ENCODE results near the gene PSAT1. TPM values are rescaled to one million over a fixed set of nuclear protein-coding genes. Genes with fewer than 3 reads are reported as not detected.

PSAT1 gene
- total and polyA plus RNA-seq, 9 donors, result 0.83 to 153 (median 7.1) TPM

GRCh38 chr9:78307360-78307759, 10.4 kb downstream of the PSAT1 start:
- Histone ChIP-seq H3K4me1 (ENCODE audit: insufficient read depth) (no peaks in the 10 kb centered on the region), H3K27me3 (no peaks in the 10 kb centered on the region), H3K36me3 (no peaks in the 10 kb centered on the region), H3K4me3 (no peak overlapping the region), H3K9me3 (no peaks in the 10 kb centered on the region), H3K27ac (no peak overlapping the region)
- 82 to 95% (median 89%) methylated on average over 2 of the region's 2 CpGs for WGBS, 3 donors
- TF ChIP-seq CTCF (IDR thresholded peaks at IDR 0.05) (no peak), EP300 (IDR thresholded peaks at IDR 0.05) (no peak), POLR2A (IDR thresholded peaks at IDR 0.05) (no peak)
- intact Hi-C loops (cut with DNase I), result no loop called here
- no peak for DNase-seq

GRCh38 chr9:78309066-78309465, 12.1 kb downstream of the PSAT1 start:
- Histone ChIP-seq H3K4me3 (no peak overlapping the region), H3K27me3 (no peaks in the 10 kb centered on the region), H3K4me1 (ENCODE audit: insufficient read depth) (no peaks in the 10 kb centered on the region), H3K9me3 (no peaks in the 10 kb centered on the region), H3K36me3 (no peaks in the 10 kb centered on the region), H3K27ac (no peak overlapping the region)
- intact Hi-C loops (cut with DNase I), result no loop called here
- TF ChIP-seq POLR2A (IDR thresholded peaks at IDR 0.05) (no peak), EP300 (IDR thresholded peaks at IDR 0.05) (no peak), CTCF (IDR thresholded peaks at IDR 0.05) (no peak)
- no peak for DNase-seq
- WGBS, 3 donors, result 82 to 91% (median 87%) methylated on average over 6 of the region's 6 CpGs

GRCh38 chr9:78311075-78311474, 14.2 kb downstream of the PSAT1 start:
- Histone ChIP-seq H3K4me1 (ENCODE audit: insufficient read depth) (no peaks in the 10 kb centered on the region), H3K27me3 (no peaks in the 10 kb centered on the region), H3K9me3 (no peaks in the 10 kb centered on the region), H3K4me3 (no peak overlapping the region), H3K36me3 (no peaks in the 10 kb centered on the region), H3K27ac (no peak overlapping the region)
- intact Hi-C loops (cut with DNase I), result no loop called here
- WGBS, 3 donors, result 96 to 99% (median 98%) methylated on average over 5 of the region's 5 CpGs
- no peak for DNase-seq
- TF ChIP-seq CTCF (IDR thresholded peaks at IDR 0.05), result no peak
- TF ChIP-seq POLR2A (IDR thresholded peaks at IDR 0.05), result no peak
- no peak for TF ChIP-seq EP300 (IDR thresholded peaks at IDR 0.05)

- TF ChIP-seq POLR2A (IDR thresholded peaks at IDR 0.05), result no peak
- TF ChIP-seq CTCF (IDR thresholded peaks at IDR 0.05), result no peak
- TF ChIP-seq EP300 (IDR thresholded peaks at IDR 0.05), result no peak
- intact Hi-C loops (cut with DNase I), result no loop called here
- no peaks in the 10 kb centered on the region for H3K27me3 ChIP-seq
- H3K4me1 ChIP-seq (ENCODE audit: insufficient read depth), result no peaks in the 10 kb centered on the region
- no peak overlapping the region for H3K4me3 ChIP-seq
- H3K9me3 ChIP-seq, result no peaks in the 10 kb centered on the region
- WGBS, 3 donors, result 66 to 79% (median 70%) methylated on average over 9 of the region's 9 CpGs
- H3K36me3 ChIP-seq, result no peaks in the 10 kb centered on the region
- DNase-seq, result no peak
- no peak overlapping the region for H3K27ac ChIP-seq
Observed at GRCh38 chr9:78311886-78312524, 15.1 kb downstream of the PSAT1 start.
